GM20000 (cell line): ENCODE results near the gene PCDH8.

Experiments
- DNase-seq: peaks from one replicate; pipeline ENCODE4 v3.0.0; 2012; ENCODE audit warnings: low spot score
- CTCF ChIP-seq: IDR thresholded peaks from 2 replicates; pipeline ENCODE4 v1.5.1; 2012; ENCODE audit warnings: mild to moderate bottlenecking, control low read depth; ENCODE audit errors: extremely low read depth, missing control alignments

Gene PCDH8

GRCh38 chr13:52845334-52845761 lies 3.1 kb downstream of the PCDH8 start:
- DNase-seq, result no peak
- TF ChIP-seq CTCF, result no peak

- no peak for DNase-seq
- TF ChIP-seq CTCF, result no peak
Observed at GRCh38 chr13:52844836-52845235, 3.6 kb downstream of the PCDH8 start.

GRCh38 chr13:52842441-52842840 lies 6.0 kb downstream of the PCDH8 start:
- no peak for TF ChIP-seq CTCF
- no peak for DNase-seq

- TF ChIP-seq CTCF, result no peak
- DNase-seq, result no peak
Observed at GRCh38 chr13:52840066-52840465, 8.4 kb downstream of the PCDH8 start.

GRCh38 chr13:52838433-52839107 lies 9.9 kb downstream of the PCDH8 start:
- DNase-seq, result no peak
- TF ChIP-seq CTCF, result no peak

- no peak for TF ChIP-seq CTCF
- no peak for DNase-seq
Observed at GRCh38 chr13:52837850-52838249, 10.6 kb downstream of the PCDH8 start.

- DNase-seq, result no peak
- no peak for TF ChIP-seq CTCF
Observed at GRCh38 chr13:52835071-52835839, 13.2 kb downstream of the PCDH8 start.
